NK-92 treated with Interleukin-12 subunit alpha and Interleukin-12 subunit beta, amount 100 ng/mL, for 24 hours (cell line): ENCODE measurements around the gene JPH3.

Experiments used
- DNase-seq: peaks from one replicate; lab custom pipeline; 2025; lab: John Stamatoyannopoulos, UW

Gene JPH3

DNA sequence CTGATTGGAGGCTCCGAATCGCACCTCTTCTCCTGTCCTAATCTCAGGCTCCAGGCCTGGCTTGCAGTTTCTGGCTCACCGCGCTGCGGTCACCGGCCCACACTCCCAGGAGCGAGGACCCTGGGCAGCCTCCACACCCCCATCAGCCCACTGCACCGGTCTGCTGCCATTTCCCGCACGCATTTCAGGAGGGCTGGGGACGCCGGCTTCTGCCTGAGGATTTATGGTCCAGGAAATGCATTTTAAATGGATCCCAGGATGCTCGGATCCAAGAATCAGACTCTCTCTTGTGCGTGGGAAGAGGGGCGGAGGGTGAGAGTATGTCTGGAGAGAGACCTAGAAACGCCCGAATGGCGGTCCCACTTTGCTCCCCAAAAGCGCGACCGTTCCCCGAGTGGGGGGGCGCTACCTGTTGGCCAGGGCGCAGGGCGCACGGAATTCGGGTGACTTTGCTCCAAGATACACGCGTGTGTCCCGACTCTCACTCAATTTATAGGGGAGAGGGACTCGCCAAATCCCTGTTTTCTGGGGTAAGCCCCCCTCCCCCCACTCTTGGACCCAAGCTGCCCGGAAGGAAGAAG is 817 bp upstream of the JPH3 start:
- DNase-seq: no peak

DNA sequence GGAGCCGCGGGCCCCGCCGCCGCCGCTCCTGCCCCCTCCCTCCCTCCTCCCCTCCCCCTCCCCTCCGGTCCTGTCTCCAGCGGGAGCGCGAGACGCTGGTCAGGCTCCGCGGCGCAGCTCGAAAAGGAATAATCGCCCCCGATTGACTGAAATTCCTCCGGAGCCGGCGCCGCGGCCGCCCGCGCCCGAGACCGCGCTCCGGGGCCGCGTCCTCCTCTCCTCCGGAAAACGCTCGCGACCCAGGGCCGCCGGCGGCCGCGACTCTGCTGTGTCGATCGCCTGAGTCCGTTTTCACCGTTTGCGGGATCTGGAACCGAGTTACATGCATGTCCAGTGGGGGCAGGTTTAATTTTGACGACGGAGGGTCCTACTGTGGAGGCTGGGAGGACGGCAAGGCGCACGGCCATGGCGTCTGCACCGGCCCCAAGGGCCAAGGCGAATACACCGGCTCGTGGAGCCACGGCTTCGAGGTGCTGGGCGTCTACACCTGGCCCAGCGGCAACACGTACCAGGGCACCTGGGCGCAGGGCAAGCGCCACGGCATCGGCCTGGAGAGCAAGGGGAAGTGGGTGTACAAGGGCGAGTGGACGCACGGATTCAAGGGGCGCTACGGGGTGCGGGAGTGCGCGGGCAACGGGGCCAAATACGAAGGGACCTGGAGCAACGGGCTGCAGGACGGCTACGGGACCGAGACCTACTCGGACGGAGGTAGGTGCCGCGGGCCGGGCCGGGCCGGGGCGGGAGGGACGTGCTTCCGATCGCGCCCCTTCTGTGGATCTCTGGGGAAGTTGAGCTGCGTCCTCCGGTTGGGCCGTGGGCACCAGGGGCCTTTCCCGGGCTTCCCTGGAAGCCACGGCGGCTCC is 744 bp downstream of the JPH3 start:
- DNase-seq: no peak

DNA sequence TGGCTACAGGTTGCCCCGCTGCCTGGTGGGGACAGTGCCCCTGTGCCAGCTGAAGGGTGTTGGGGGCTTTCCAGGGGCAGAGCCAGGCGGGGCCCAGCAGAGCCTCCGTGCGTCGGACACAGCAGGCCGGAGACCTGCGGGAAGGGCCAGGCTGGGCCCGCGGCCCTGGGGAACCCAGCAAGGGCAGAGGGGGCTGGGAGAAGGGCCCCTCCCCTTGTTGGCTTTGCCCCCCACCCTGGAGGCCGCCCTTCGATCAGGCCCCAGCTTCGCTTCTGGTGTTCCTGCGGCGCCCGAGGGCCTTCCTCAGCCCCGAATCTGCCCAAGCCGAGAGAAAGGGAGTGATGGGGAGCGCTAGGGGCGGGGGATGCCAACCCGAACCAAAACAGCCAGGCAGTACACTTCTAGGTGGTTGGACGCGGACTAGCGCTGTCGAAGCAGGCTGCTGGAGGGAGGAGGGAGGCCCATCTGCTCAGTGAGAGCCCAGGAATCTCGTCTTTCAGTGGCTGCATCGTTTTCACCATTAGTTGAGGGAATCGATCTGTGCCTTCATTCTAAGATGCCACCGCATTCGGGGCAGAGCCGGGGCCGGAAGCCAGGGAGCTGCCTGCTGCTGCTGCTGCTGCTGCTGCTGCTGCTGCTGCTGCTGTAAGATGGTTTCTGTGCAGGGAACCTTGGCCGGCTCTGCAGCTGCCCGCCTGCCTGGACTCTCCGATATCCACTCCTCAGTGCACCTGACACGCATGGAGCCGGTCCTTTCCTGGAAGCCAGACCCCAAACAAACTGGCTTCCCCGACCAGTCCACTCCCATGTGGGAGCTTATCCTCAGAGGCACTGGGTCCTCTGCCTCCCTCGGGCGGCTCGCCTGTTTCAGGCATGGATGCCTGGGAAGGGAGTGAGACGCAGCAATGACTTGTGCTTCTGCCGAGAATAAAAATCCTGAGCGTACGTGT is 1.7 kb downstream of the JPH3 start:
- DNase-seq: no peak

DNA sequence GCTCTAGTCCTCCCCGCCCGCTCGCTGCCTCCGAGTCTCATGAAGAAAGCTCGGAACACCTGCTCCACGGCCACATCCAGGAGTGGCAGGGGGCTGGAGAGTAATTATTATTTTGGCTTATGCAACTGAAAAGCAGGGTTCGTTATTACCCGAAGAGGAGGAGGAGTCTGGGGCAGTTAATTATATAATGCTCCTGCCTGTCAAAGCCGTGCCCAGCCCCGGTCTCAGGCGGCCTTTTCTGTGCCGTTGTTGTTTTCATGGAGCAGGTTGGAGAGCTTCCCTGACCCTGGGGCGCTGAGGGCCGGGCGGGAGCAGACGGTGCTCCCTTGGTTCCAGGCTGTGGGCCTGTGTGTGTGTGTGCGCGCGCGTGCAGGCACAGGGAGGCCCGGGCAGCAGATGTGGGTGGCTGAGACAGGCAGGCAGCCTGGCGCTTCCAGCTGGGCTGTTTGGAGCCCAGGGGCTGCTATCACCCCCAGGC is 2.4 kb downstream of the JPH3 start:
- DNase-seq: no peak

DNA sequence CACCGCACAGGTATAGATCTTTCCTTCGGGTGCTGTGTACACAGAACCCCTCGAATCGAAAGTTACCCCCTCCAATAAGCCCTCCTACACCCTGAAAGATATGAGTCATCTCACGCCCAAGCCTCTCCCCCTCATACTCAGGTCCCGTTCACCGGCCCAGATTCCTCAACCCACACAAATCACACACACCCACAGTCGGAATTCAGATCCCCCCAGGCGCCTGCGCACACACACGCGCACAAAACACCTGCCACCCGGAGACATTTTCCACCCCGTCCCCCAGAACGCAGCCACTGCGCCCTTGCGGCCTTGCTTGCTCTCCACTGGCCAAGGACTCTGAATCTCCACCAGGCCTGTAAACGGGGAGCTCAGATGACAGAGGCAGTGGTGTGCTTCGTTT is 4.9 kb downstream of the JPH3 start:
- no peak for DNase-seq

DNA sequence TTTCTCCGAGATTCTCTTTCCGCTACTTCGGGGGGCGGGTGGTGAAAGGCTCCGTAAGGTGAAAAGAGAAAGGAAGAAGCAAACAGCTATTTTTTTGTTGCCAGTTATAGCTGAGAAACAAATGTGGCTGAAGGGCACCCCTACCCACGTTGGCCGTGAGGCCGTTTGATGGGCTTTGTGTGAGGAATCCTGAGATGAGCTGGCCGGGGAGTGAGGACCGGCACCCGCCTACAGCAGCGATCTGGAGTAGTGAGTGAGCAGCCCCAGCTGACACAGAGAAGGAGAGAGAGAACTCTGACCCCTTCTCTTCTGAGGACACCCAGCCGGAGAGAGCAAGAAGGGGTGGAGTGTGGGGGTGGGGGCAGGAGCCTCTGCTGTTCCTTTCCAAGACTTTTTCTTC is 5.6 kb downstream of the JPH3 start:
- DNase-seq: no peak

DNA sequence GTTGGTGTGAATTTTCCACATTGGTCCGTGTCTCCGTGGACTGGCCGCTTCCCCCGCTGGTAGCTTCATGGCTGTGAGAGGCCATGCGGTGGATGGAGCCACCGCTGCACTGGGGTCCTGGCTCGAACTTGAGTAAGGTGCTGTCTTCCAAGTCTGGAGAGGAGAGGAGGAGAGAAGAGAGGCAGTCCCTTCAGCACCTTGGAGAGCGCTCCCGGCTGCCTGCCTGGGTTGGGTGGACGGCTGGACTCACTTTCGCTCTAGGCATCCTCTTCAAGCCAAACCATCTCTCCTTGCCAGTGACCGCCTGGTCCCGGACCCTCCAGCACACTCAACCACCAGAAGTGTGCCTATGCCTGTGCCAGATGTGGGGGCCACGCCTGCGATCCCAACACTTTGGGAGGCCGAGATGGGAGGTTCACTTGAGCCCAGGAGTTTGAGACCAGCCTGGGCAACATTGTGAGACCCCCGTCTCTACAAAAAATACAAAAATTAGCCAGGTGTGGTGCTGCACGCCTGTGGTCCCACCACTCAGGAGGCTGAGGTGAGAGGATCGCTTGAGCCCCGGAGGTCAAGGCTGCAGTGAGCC is 6.2 kb downstream of the JPH3 start:
- DNase-seq: no peak

DNA sequence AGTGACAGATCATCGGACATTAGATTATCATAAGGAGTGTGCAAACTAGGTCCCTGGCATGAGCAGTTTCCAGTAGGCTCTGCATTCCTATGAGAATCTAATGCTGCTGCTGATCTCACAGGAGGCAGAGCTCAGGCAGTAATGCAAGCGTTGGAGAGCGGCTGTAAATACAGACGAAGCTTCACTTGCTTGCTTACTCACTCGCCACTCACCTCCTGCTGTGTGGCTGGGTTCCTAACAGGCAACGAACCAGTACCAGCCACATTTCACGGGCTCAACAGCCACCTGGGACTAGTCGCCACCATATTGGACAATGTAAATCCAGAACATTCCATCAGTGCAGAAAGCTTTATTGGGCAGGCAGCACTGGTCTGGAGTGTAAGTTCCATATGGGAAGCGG is 7.7 kb downstream of the JPH3 start:
- no peak for DNase-seq

DNA sequence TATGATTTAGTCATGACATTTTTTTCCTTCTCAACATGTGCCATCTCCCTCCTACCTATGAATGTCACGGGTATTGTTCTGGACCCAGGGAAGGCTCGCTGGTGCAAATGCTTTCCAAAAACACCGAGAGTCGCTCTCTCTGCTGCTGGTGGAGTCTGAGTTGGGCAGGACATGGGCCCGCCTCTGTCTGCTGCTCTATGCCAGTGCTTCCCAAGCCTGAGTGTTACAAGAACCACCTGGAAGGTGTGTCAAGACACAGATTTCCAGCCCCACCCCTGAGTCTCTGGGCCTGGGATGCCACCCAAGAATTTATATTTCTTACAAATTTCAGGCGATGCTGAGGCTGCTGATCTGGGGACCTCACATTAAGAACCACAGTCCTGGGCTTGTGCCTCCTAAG is 9.1 kb downstream of the JPH3 start:
- DNase-seq: no peak

DNA sequence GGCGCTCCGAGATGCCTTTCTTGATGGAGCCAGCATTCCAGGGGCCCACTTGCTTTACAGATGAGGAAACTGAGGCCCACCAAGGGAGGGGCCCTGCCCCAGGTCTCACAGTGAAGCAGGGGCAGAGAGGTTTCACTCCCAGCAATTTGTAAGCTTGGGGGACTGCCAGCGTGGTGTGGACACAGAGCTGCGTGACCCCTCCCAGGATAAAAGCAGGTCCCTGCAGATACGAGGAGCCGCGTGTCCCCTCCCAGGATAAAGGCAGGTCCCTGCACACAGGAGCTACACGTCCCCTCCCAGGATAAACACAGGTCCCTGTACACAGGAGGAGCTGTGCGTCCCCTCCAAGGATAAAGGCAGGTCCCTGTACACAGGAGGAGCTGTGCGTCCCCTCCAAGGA is 11.7 kb downstream of the JPH3 start:
- no peak for DNase-seq

DNA sequence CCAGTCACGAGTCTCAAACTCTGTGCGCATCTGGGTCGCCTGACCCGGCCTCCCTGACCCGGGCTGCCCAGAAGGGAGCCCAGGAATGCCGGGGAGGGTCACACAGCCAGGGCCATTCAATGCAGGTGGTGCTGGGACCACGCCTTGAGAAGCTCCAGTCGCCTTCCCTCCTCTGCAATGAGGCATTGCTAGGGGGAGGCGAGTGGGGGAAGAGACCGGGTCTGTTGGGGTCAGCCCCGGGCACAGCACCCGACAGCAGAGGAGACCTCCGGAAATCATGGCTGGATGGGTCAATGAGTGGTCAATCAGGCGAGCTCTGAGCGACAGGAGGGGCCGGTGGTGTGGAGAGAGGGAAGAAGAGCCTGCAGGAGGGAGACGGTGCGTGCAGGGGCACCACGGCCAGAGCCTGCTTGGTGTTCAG is 13.3 kb downstream of the JPH3 start:
- DNase-seq: no peak

DNA sequence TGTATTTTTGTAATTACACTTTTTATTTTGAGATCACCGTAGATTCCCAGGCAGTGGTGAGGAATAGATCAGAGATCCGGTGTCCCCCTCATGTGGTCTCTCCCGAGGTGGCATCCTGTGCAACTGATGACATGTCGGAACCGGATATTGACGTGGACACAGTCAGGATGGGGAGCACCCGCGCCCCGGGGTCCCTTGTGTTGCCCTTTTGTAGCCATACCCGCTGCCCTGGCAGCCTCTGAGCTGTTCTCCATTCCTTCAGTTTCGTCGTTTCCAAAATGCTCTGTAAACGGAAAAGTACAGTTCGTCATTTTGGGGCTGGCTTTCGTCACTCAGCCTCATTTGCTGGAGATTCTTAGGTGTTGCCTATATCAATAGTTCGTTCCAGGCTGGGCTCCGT is 14.2 kb downstream of the JPH3 start:
- DNase-seq: no peak

DNA sequence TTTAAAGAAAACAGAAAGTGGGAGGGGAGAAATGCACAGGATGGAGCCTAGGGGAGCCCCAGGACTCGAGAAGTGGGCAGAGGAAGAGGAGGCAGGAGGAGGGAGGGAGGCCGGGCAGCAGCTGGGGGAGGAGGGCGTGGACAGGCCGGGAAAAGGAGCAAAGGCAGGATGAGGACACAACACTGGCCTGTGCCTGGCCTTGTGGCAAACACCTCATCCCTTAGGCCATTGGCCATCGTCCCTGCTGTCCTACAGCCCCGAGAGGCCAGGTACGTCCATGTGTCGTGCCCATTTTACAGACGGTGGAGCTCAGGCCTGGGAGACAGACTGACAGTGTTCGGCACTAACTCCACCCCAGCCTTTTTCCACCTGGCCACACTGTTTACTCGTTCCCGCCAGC is 15.9 kb downstream of the JPH3 start:
- DNase-seq: no peak

DNA sequence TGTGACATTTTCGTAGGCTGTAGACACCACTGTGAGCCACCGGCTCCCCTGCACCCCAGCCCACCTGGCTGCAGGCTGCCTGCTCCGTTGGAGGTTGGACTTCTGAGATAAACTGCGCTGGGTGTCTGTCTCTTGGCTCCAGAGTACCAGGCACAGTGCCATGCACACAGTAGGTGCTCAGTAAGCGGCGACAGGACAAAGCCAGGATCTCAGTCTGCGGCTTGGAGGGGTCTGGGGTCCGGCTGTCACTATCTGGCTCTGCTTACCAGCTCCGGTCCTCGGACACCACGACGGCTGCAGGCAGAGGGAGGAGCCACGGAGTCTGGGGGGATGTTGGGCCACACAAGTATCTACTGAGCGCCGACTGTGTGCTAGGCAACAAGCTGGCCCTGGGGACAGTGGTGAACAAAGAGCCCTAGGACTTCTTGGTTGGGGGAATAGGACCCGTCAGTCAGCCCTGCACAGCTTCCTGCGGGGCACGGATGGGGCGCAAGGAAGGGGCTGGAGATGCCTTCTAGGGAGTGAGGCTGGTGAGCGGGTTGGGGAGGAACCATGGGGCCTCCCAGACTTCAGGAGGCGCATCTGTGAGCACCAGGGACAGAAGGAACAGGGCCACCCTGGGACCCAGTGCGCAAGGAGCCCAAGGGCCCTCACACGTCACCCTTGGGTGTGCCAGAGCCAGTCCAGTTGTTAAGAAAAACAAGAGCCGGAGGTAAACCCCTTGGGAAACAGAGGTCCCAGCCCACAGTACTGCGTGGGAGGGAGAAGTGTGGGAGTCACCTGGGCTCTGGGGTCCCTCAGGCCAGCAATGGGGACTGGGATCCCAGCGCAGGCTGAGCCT is 17.3 kb downstream of the JPH3 start:
- no peak for DNase-seq

DNA sequence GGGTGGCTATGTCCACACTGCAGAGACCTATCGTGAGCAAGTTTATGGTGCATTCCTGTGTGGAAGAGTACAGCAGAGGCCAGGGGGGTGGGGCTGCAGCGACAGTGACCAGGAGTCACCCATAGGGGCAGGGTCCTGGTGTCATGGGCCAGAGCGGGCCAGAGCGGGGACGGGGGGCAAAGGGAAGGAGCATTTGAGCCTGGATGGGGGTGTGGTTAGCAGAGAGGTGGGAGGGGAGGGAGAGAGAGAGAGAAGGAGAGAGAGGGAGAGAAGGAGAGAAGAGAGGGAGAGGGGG is 17.8 kb downstream of the JPH3 start:
- no peak for DNase-seq

DNA sequence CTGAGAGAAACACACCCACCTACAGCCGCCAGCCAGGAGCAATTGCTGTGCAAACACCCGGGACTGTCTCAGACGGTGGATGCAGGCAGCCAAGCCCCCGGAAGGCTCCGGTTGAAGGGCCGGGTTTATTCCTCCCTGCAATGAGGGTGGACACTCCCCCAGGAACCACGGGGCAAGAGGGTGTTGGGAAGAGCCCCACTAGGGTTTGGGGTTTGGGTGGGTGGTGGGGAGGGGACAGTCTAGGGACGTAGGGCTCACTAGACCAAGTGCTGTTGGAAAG is 19.2 kb downstream of the JPH3 start:
- DNase-seq: no peak

DNA sequence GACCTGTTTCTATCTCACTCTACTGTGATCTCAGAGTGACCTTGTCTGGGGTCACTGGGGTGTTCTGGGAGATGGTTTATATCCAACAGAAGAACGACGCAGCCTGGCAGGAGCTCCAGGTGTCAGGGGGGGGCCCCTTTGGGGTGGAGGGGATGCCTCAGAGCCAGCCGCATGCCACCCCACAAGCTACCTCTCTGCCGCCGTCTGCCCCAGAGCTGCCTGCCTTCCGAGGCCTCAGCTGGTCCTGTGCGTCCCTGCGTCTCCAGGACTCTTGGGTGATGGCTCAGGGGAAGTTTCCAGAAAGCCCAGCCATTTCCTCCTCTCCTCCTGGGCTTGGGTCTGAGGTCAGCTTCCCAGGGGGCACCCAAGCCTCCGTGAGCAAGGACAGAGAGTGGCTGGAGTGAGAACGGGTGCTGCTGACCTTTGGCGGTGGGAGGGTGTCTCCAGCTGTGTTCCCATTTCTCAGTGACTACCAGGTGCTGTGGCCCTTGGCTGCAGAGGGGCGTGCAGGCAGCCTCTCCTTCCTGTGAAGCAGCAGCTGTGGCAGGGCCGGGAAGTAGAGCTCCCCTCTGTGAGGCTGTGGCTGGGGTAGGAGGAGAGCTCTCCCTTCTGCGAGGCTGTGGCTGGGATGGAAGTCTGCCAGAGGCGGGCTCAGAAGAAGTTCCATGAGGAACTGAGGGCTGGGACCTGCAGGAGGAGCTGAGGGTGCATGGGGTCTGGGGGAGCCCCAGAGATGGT is 19.8 kb downstream of the JPH3 start:
- DNase-seq: no peak

DNA sequence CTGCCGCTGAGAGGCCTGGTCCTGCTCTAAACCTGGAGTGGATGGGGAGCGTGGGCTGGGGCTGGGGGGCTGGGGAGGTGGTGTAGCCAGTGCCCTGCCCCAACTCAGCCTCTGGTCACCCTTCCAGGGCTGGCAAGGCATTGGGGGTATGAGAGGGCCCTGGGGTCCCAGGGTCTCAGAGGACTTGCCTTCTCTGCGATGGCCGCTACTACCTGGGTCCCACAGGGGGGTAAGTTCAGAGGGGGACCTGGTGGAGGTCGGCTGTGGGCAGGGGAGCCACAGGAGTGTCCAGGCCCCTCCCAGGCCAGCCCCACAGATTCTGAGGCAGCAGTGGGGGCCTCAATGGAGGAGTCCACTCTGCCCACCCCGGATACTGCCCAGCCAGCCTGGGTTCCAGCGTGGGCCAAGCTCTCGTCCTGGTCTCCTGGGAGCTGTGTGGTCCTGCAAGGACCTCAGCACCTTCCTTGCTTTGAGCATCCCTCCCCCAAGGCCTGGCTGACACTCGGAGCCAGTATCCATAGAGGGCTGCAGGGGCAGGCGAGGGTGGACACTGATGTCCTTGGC is 20.5 kb downstream of the JPH3 start:
- DNase-seq: no peak

DNA sequence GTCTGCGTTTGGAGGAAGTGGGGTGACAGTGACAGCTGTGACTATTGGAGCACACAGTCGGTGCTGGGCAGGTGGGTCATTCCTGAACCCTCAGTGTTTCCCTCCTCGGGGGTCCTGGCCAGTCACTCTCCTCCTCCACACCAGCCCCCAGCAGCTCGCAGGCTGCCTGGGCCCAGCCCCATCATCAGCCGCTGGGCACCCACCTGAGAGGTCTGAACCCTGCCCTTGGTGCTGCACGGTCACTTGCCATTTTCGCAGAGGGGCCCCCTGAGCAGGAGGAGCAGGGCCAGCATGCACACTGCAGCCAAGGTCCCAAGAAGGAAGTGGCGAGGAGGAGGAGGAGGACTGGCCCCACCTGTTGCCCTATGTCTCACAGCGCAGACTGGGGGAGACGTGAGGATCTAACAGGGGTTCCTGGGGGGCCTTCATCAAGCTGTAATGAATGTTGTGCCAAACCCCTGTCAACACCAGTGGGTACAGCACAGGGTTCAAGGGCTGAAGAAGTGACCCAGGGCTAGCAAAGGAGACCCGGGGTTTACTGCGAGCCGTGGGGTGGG is 23.0 kb downstream of the JPH3 start:
- no peak for DNase-seq

DNA sequence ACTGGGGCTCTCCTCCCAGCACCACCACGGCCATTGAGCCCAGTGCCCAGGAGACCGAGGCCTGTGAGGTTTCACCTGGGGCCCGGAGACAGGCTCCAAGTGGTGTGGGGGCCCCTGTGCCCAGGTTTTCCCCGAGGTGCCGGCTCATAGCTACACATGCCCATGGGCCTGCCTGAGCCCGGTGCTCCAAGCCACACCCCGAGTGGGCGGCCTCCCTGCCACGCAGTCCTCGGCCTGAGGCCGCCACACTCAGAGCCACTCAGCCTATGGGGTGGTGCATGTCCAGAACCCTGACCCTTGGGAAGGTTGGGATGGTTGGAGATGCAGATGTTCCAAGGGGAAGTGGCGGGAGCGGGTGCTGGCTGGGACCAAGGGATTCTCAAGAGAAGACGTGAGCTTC is 24.1 kb downstream of the JPH3 start:
- no peak for DNase-seq
